ENCODE data around the gene ID1. TPM values are rescaled to one million over a fixed set of nuclear protein-coding genes. Genes with fewer than 3 reads are reported as not detected.

ID1 gene
- total RNA-seq, 1 experiment from 2014 or later, result 360 TPM

GRCh38 chr20:31630187-31630790, 25.2 kb downstream of the ID1 start:
- no peaks in the 10 kb centered on the region; a peak in 1 of 5 replicates for H3K9me3 Mint-ChIP-seq
- H3K9ac ChIP-seq (ENCODE audit: extremely low read depth, insufficient read length, low read length), result no peak overlapping the region

More at GRCh38 chr20:31630187-31630790, 25.2 kb downstream of the ID1 start:
- peaks cover 1% of the 10 kb centered on the region; the same call in 1 of the 2 replicates for H3K27me3 Mint-ChIP-seq (ENCODE audit: low read depth)
- Histone ChIP-seq H2BK15ac (ENCODE audit: low read depth, low read length) (no peak overlapping the region), H3K23me2 (ENCODE audit: insufficient read length, low read depth, low read length, poor library complexity, severe bottlenecking) (no peaks in the 10 kb centered on the region), H2AFZ (ENCODE audit: low read length) (no peak overlapping the region), H2BK120ac (ENCODE audit: low read depth, low read length, poor library complexity, severe bottlenecking) (no peak overlapping the region), H2BK5ac (ENCODE audit: insufficient read length, low read length) (no peak overlapping the region), H3K79me1 (ENCODE audit: insufficient read depth, low read depth, low read length, poor library complexity, severe bottlenecking) (no peaks in the 10 kb centered on the region), H3K18ac (ENCODE audit: insufficient read length, low read depth, low read length) (no peak overlapping the region), H4K5ac (ENCODE audit: insufficient read length, low read depth, low read length) (no peak overlapping the region), H4K20me1 (ENCODE audit: control insufficient read depth, insufficient read depth, insufficient read length) (peaks cover 2% of the 10 kb centered on the region), H3K56ac (ENCODE audit: insufficient read length, low read depth, low read length) (no peak overlapping the region), H2BK12ac (ENCODE audit: insufficient read length, low read depth, low read length) (no peak overlapping the region), H2BK20ac (ENCODE audit: low read depth, low read length, poor library complexity, severe bottlenecking) (no peak overlapping the region), H4K91ac (ENCODE audit: insufficient read length, low read depth, low read length) (no peak overlapping the region), H3K4me2 (ENCODE audit: insufficient read depth, insufficient read length, low read length) (no peak overlapping the region), H3K23ac (ENCODE audit: insufficient read length, low read depth, low read length) (no peak overlapping the region), H3K27me3 (ENCODE audit: insufficient read depth, low read length) (no peaks in the 10 kb centered on the region), H3K4me1 (ENCODE audit: insufficient read depth, low read length) (no peaks in the 10 kb centered on the region), H3K9me3 (ENCODE audit: control insufficient read depth, low read depth, low read length) (no peaks in the 10 kb centered on the region), H3K79me2 (ENCODE audit: insufficient read depth, low read length) (no peaks in the 10 kb centered on the region), H2AK5ac (ENCODE audit: insufficient read length, low read length) (no peak overlapping the region), H3K4ac (ENCODE audit: low read depth, low read length) (no peak overlapping the region), H3T11ph (ENCODE audit: low read length) (no peak overlapping the region), H3K27ac (ENCODE audit: insufficient read length, low read depth, low read length) (no peak overlapping the region), H4K8ac (replicated peaks; ENCODE audit: insufficient read length, low read depth, low read length) (no peak overlapping the region), H3K14ac (ENCODE audit: insufficient read depth, low read length) (no peak overlapping the region)
- no peaks in the 10 kb centered on the region for H3K4me1 Mint-ChIP-seq
- WGBS (ENCODE audit: extremely low coverage, insufficient read length, low lambda C conversion rate), result no CpG with 5 or more reads among the region's 2 CpGs
- no peak overlapping the region for H3K4me3 Mint-ChIP-seq
- TF ChIP-seq CTCF (conservative IDR thresholded peaks at IDR 0.05), result no peak
- H3K27ac Mint-ChIP-seq, result no peak overlapping the region
- H3K36me3 Mint-ChIP-seq (ENCODE audit: insufficient read depth in 1 of 3, low read depth in 3 of 3), result no peaks in the 10 kb centered on the region
- no peak for DNase-seq
